ENCODE measurements around the gene SLX1A.

GRCh38 chr16:30173054-30173453 is 20.6 kb upstream of the SLX1A start:
- TF ChIP-seq POLR2A (IDR thresholded peaks at IDR 0.05) (no peak), CTCF (IDR thresholded peaks at IDR 0.05) (no peak)

All from body of pancreas (tissue), 4 donors.